ENCODE measurements around the gene ADSS2.

GRCh38 chr1:244397131-244397530, 54.6 kb downstream of the ADSS2 start:
- no peak for TF ChIP-seq POLR2A (IDR thresholded peaks at IDR 0.05)
- no peak for TF ChIP-seq CTCF (IDR thresholded peaks at IDR 0.05 in 4 of 5, conservative IDR thresholded peaks at IDR 0.05 in 1 of 5)
